Fibroblast of lung (primary cell): Measurements from ENCODE around the gene KRTAP5-11.
"Not testable (repeated sequence)": the region's sequence is repeated elsewhere in the genome, so short reads cannot be mapped to it uniquely, and the experiment has no call there.

Experiments used
- EZH2 ChIP-seq: IDR thresholded peaks from 2 replicates; pipeline ENCODE4 v1.5.1; 2012; ENCODE audit warnings: low read length, control low read depth, mild to moderate bottlenecking; ENCODE audit errors: missing control alignments
- TF ChIP-seq, protein P1 (sequence below), 2 donors: IDR thresholded peaks in 1 of 2; conservative IDR thresholded peaks in 1 of 2; 1 replicate in 1 of 2; 2 replicates in 1 of 2; pipeline ENCODE4 v1.5.1; 2011 to 2012; ENCODE audit warnings: low read length in 2 of 2, control low read depth in 1 of 2, inconsistent platforms in 1 of 2, low read depth in 1 of 2, mild to moderate bottlenecking in 1 of 2

- TF ChIP-seq, protein P1, sequence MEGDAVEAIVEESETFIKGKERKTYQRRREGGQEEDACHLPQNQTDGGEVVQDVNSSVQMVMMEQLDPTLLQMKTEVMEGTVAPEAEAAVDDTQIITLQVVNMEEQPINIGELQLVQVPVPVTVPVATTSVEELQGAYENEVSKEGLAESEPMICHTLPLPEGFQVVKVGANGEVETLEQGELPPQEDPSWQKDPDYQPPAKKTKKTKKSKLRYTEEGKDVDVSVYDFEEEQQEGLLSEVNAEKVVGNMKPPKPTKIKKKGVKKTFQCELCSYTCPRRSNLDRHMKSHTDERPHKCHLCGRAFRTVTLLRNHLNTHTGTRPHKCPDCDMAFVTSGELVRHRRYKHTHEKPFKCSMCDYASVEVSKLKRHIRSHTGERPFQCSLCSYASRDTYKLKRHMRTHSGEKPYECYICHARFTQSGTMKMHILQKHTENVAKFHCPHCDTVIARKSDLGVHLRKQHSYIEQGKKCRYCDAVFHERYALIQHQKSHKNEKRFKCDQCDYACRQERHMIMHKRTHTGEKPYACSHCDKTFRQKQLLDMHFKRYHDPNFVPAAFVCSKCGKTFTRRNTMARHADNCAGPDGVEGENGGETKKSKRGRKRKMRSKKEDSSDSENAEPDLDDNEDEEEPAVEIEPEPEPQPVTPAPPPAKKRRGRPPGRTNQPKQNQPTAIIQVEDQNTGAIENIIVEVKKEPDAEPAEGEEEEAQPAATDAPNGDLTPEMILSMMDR (conservative IDR thresholded peaks at IDR 0.05 in 1 of 2, IDR thresholded peaks at IDR 0.05 in 1 of 2; ENCODE audit: low read depth in 1 of 2, low read length in 2 of 2): not testable (repeated sequence)
- not testable (repeated sequence) for TF ChIP-seq EZH2
These were observed 294 bp upstream of the KRTAP5-11 start for GRCh38 chr11:71582969-71583368.
